SKM-1 treated with dmso at 0.1 percent for 144 hours (cell line): Measurements from ENCODE around the gene BEX3.
"Not testable (repeated sequence)": the region's sequence is repeated elsewhere in the genome, so short reads cannot be mapped to it uniquely, and the experiment has no call there.

ENCODE experiments used
- DNase-seq: peaks from one replicate; lab custom pipeline; 2025; ENCODE audit not compliant: unreplicated experiment; lab: John Stamatoyannopoulos, UW

Gene BEX3

DNA sequence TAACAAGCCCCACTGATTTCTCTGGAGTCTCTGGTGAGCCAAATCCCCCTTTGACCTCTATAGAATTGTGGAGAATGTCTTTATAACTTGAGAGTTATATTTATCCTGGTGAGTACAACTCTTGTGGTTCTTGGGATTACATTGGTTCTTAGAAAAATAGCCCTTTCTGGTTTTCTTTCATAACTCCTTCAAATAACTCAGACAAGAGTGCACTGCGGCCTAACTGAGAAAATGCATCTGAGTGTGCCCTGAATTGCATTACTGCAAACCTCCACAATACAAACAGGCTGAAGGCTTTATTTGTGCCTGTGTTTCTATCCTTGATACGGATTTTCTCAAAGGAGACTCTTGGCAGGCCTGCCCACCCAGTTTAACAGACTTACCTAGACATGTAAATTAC is 2.7 kb downstream of the BEX3 start:
- no peak for DNase-seq

DNA sequence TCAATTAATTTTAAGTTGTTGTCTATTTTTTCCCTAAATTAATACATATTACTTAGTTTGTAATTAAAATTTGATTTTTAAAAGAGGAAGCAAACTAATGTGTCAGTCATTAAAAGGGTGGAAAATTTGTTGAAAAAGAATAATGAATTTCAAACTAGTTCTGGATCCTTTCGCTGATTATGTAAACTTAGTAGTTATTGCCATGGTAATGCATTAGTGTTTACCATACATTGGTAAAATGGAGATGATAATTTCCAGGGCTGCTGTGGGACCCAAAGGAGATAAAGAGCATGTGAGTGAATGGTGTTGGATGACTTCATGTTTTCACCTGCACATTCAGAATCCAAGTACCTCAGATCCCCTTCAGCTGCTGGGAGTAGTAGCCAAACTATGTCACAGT is 6.5 kb downstream of the BEX3 start:
- no peak for DNase-seq

DNA sequence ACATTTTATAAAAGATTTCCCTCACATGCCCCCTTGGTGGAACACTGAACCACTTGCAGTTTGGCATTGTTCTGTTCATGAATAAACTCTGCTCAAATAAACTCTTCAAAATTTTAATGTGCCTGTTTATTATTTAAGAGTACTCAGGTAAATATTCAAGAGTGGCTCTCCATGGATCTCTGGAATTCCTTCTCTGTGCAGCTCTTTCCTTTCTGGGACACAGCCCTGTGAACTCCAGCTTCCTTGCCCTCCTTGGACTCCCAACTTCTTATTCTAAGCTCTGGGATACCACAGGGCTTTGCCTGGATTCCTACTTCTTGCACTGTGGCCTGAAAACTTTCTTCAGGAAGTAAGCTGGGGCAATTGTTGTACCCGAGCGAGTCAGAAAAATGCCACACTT is 8.3 kb downstream of the BEX3 start:
- DNase-seq: no peak

DNA sequence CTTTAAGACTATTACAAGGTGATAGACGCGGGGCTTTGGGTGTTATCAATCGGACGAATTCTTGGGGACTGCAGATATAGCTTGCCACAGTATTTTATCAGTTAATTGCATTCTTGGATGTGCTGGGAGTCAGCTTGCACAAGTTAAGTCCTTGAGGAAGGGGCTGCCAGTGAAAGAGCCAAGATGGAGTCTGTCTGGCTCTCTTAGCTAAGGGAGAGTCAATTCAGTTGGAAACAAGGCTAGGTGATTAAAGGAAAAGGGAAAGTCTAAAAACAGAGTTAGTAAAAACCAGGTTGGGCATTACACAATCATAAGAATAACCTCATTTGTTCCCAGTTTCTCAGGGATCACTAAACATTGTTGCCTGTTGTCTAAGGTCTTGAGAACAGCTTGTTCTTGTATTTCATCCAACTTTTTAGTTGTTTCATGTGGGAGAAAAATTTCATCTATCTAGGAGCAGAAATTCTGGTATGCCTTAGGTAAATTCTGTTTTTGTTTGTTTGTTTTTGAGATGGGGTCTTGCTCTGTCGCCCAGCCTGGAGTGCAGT is 9.0 kb downstream of the BEX3 start:
- not testable (repeated sequence) for DNase-seq

DNA sequence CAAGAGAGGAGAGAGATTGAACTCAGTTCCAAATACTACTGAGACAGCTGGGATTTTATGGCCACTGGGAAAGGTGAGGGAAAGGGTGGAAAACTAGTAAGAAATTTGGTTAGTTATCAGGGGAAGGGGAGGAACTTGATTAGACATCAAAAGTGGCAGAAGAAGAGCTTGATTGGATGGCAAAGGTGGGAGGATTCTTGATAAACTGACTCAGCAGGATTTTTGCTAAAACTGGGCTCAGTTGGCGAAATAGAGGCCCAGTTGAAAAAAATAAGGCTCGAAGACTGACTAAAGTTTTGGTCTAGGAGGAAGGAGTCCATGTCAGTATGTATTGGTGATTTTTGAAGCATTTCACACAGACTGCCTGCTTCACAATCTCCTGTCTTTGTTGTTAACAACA is 10.0 kb downstream of the BEX3 start:
- no peak for DNase-seq

DNA sequence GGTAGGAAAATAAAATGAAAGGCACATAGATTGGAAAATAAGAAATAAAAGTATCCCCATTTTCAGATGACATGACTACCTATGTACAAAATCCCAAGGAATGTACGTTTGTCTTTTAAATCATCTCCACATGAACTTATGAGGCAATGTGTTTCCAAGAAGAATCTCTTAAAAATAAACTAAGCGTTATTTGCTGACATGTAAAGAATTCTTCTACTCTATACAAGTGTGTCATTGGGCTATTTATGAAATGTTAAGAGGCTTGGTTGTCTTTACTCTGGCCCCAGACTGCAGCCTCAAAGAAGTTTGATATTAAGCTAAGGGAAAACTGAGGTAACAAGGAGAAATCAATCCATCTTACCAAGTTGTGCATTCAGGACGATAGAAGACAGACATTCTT is 17.1 kb downstream of the BEX3 start:
- no peak for DNase-seq

DNA sequence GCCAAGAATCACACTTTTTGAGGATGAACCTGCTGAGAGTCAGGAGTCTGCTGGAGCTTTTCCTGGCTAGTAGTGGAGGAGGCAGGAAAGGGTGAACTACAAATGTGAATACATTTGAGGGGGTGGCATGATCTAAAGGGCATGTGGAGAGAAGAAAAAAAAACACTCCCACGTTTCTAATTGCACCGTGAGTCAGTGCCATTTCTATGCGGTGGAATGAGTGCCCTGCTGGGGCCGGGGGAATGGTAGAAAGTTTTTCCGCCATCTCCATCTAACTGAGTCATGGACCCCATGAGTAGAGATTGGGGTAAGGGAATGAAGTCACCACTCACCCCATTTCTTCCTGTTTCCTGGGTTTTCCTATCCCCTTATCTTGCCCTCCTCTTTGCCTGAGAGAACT is 19.8 kb downstream of the BEX3 start:
- DNase-seq: no peak

DNA sequence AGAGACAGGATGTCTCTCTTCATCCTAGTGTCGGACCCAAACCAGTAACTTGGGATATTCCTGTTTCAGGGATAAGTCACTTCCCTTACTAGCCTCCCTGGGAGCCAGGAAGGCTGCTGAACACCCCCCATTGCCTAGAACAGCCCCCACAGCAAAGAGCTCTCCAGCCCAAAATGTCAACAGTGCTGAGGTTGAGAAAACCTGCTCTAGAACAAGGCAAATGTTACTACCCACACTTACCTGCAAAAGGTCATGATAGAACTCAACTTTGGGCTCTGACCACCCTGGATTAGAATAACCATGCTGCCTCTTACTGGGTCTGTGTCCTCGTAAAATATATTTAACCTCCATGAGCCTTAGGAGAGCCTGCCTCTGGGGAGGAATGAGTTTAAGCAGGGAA is 20.3 kb downstream of the BEX3 start:
- DNase-seq: no peak

DNA sequence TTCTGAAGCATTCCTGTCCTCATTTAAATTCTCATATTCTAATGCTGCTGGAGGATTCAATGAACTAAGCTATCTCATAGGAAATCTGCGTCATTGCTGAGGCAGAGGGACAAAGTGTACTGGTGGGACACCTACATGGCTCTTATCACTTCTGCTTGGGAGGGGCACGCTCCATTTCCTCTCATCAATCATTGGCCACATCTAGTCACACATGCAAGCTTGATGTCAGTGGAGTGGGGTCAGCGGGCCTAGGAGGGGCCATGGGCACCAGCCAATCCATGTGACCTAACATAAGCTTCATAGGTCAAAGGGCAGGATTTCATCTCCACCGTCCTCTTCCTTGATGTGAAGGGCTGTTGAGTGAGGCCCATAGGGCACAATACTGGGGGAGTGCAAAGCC is 21.4 kb downstream of the BEX3 start:
- DNase-seq: no peak

DNA sequence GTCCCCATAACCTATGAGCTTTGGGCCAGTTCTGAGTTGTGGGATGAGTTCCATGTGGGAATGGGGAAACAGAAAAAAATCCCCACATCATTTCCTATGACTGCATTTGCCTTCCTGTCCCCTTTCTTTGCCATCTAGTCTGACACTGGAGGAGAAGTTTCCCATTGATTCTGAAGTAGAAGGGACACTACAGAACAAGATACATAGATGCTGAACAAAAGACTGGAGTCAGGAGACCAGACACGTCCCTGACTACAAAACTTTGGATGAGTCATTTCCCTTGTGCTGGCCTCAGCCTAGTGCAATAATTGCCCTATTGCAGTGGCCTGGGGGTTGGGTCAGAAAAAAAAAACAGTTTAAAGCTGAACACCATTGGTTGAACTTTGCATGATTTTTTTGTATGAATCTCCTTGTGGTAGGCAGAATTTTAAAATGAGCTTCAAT is 22.1 kb downstream of the BEX3 start:
- no peak for DNase-seq

DNA sequence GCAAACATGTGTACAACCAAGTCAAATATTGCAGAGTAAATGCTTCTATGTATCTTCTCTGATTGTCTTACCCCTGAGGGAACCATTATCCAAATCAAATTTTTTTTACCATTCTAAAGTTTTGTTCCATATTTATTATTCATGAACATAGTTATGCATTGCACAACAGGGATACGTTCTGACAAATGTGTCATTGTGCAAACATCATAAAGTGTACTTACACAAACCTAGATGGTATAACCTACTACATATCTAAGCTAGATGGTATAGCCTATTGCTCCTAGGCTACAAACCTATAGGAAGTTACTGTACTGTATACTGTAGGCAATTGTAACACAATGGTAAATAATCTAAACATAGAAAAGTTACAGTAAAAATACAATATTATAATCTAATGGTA is 23.4 kb downstream of the BEX3 start:
- DNase-seq: no peak

DNA sequence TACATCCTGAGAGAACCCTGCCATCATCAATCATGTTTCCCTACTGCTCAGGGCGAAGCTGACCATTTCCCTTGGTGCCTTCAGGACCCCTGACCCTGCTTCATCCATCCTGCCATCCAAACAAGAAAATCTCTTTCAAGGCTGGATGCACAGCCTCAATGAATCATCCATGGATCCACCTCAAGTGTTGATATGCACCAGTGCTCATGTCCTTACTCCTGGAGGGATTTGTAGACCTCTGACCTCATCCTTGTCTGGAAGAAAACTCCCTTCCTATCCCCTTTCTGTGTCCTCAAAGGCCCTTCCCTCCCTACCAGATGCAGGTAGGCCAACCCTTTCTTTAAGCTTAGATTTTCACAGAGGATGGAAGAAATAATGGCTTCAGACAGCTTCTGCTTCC is 24.6 kb downstream of the BEX3 start:
- no peak for DNase-seq

DNA sequence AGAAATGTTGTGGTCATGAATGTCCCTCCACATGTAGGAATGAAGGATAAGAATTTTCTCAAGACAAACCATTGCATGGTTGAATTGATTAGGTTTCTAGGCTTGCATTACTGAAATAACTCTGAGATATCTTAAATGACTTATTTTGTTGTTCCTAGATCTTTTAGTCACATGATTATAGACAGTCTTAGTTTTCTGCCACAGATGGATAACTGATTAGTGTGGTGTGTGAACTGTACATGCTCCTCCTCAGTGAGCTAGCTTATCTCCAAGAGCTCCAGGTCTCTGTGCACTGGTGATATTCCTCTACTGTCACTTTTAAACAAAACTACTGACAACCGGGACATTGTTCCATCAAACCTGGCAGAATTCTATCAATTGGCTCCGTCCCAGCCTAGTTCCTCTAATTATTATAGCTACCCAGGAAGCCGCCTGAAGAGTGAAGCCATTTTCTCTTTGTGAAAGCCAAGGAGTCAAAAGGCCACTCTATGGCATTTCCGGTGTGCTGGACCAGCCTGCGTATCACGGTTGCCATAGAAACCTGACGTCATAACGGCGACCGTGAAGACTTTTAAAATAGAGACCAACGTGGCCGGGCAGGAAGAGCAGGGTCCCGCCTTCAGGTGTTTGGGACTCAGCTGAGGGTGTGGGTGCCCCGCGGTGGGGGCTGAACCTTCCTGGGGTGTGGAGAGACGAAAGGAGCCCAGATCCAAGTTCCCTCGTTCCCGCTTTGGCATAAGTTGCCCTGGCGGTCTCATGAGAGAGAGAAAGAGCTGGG is 28.1 kb downstream of the BEX3 start:
- no peak for DNase-seq

DNA sequence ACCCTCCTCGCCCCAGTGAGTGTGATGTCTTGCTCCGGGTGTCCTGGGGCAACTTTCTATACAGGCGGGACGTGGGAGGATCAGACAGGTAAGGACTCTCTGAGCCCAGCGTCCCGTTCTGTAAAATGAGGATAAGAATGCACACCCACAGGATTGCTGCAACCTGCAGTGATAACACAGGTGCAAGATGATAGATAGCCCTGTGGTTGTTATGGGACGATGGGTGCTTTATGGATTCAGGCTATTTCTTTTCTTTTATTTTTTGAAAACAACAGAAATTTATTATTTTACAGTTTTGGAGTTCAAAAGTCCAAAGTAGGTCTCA is 28.6 kb downstream of the BEX3 start:
- no peak for DNase-seq

DNA sequence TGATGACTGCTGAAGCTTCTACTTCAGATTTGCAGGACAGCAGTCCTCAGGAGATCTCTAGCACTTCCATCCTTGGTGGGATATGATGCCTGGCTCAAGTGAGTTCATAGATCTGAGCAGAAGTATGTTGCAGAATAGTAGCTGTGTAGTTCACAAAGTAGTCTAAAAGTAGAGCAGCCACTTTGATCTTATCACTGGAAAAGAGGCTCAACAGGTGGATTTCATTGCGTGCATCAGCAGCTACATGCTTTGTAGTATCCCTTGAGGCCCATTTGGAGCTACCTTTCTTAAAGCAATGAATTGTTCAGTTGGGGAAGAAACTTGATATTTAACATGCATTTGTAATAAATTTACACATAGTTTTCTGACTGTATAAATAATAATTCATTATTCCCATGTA is 29.9 kb downstream of the BEX3 start:
- no peak for DNase-seq

DNA sequence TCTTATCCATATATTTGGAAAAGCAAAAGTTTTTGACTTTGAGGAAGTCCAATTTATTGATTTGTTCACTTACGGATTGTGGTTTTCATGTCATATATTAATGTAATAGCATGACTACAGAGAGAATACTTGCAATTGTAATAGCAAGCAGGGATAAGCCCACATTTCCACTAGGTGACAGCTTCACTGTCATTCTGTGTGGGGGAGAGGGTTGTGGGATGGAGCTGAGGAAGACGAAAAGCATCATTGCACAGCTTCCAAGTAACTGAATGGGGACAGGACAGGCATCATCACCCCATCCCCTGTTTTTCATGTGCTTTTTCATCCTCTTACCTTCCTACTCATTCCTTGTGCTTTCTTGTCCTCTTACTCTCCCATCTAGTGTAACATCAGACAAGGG is 31.4 kb downstream of the BEX3 start:
- no peak for DNase-seq

DNA sequence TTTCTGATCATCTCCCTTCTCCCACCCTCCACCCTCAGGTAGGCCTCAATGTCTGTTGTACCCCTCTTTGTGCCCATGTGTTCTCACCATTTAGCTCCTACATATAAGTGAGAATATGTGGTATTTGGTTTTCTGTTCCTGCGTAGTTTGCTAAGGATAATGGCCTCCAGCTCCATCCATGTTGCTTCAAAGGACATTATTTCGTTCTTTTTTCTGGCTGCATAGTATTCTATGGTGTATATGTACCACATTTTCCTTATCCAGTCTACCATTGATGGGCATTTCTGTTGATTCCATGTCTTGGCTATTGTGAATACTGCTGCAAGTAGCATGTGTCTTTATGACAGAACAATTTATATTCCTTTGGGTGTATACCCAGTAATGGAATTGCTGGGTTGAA is 35.4 kb downstream of the BEX3 start:
- not testable (repeated sequence) for DNase-seq

DNA sequence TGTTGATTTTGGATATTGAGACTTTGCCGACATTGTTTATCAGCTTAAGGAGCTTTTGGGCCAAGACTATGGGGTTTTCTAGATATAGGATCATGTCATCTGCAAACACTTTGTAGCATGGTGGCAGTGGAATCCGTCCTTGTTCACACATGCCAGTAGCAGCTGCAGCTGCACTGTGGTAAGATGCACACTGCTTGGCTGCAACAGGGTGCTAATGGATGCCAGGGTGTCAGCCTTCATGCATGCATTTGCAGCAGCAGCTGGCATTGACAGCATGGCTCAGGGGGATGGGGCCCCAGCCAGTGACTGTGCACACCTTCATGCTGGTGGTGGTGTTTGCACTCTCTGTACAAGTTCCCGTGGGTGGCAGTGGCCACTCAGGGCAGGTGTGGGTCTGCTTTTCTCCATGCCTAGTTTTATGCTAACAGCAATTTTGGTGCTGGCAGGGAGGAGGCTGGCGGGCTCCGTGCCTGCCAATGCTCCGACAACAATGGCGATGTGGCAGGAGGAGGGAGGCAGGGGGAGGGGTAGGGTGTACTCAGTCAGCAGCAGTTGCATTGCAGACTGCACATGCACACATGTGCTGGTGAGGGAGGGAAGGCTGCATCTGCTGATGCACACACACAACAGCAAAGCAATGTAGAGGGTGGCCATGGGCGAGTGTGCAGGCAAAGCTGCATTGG is 37.5 kb downstream of the BEX3 start:
- DNase-seq: no peak

DNA sequence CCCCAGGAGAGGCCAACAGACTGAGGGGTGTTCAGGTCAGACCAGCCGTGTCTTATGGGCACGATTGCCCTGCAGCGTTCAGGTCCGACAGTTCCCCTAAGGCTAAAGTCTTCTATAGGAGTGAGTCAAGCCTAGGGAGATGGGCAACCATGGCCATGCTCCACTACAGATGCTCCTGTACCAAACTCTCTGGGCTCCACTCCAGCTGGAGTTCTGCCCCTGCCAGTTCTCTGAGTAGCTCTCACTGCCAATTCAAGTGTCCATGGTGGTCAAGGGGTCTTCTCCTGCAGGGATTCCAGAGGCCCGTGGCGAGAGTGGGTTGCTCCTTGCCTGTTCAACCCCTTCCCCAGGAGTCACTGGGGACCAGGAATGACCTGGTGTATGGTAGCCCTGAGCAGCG is 38.2 kb downstream of the BEX3 start:
- no peak for DNase-seq

DNA sequence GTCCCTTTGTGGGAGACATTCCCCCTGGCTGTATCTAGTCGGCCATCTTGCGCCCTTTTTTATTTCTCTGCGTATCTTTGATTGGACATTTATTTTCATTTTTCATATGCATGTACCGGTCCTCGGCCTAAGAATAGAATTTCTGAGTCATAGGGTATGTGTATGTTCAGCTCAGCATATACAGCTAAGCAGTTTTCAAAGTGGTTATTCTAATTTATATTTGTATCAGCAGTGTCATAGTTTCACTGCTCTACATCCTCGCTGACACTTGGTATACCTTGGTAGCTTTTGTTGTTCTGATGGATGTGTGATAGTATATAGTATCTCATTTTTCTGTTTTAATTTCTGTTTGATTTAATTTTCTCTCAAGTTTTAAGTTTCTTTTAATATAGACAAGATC is 38.7 kb downstream of the BEX3 start:
- DNase-seq: no peak

DNA sequence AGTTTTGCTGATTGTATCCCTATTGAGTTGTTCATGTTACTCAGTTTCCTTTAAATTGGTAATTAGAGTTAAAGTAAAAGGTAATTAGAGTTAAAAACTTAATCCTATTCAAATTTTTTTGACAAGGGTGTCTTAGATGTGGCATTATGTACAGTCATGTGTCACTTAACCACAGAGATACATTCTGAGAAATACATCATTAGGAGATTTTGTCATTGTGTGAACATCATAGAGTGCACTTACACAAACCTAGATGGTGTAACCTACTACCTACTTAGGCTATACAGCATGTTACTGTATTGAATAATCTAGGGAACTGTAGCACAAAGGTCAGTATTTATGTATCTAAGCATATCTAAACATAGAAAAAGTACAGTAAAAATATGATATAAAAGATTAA is 39.2 kb downstream of the BEX3 start:
- no peak for DNase-seq

DNA sequence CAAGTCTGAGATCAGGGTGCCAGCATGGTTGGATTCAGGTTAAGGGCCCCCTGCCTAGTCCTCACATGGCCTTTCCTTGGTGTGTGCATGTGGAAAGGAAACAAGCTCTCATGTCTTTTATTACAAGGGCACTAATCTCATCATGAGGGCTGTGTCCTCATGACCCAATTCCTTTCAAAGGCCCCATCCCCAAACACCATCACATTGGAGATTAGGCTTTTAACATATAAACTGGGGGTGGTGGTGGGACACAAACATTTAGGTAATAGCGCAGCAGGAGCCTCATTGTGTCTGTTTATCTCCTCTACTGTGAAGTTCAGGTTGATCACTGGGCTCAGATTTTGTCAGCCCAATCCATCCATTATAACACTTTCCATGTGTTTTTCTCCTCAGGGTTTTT is 41.0 kb downstream of the BEX3 start:
- no peak for DNase-seq

DNA sequence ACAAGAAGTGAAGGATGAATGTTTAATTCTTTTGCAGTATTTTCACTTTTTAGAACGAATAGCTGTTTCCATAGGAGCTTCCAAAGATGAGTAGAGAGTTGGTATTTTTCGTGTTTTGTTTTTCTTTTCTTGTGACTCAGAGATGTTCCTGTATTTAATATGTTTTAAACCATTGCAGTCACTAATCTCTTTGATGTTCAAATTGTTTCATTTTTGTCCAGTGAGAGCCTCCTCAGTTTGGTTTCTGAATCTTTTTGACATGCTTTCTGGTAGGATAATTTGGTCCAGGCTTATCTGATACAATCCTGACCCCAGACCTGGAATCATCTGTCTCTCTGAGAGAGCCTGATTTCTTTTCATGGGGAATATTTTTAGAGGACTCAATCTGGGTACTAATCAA is 41.6 kb downstream of the BEX3 start:
- no peak for DNase-seq
